HFF-Myc (cell line): ENCODE results near the gene ATN1.
"Not testable (repeated sequence)": the region's sequence is repeated elsewhere in the genome, so short reads cannot be mapped to it uniquely, and the experiment has no call there.

ENCODE experiments used
- DNase-seq: peaks from one replicate; pipeline ENCODE4 v3.0.0-alpha.2; 2011; ENCODE audit warnings: low read depth; ENCODE audit errors: extremely low read depth
- H3K4me3 ChIP-seq: replicated peaks from 2 replicates; pipeline ENCODE4 v1.5.1; 2011; ENCODE audit warnings: low read depth, mild to moderate bottlenecking, control low read depth, low read length
- TF ChIP-seq, protein P1 (sequence below): IDR thresholded peaks from 2 replicates; pipeline ENCODE4 v1.5.1; 2012; ENCODE audit warnings: mild to moderate bottlenecking, low read depth, low read length, control low read depth; ENCODE audit errors: missing control alignments

Gene ATN1

DNA sequence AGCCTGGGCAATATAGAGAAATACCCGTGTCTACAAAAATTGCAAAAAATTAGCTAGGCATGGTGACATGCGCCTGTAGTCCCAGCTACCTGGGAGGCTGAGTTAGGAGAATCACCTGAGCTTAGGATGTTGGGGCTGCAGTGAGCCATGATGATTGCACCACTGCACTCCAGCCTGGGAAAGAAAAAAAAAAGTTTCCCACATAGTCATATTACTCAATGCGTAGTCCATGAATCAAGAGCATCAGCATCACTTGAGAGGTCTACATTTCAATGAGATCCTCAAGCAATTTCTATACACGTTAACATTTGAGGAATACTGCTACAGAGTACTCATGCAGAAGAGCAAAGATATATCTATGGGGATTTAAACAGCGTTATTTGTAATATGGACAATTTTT is 28.3 kb upstream of the ATN1 start:
- no peak overlapping the region for H3K4me3 ChIP-seq
- TF ChIP-seq, protein P1, sequence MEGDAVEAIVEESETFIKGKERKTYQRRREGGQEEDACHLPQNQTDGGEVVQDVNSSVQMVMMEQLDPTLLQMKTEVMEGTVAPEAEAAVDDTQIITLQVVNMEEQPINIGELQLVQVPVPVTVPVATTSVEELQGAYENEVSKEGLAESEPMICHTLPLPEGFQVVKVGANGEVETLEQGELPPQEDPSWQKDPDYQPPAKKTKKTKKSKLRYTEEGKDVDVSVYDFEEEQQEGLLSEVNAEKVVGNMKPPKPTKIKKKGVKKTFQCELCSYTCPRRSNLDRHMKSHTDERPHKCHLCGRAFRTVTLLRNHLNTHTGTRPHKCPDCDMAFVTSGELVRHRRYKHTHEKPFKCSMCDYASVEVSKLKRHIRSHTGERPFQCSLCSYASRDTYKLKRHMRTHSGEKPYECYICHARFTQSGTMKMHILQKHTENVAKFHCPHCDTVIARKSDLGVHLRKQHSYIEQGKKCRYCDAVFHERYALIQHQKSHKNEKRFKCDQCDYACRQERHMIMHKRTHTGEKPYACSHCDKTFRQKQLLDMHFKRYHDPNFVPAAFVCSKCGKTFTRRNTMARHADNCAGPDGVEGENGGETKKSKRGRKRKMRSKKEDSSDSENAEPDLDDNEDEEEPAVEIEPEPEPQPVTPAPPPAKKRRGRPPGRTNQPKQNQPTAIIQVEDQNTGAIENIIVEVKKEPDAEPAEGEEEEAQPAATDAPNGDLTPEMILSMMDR = no peak
- DNase-seq = no peak

DNA sequence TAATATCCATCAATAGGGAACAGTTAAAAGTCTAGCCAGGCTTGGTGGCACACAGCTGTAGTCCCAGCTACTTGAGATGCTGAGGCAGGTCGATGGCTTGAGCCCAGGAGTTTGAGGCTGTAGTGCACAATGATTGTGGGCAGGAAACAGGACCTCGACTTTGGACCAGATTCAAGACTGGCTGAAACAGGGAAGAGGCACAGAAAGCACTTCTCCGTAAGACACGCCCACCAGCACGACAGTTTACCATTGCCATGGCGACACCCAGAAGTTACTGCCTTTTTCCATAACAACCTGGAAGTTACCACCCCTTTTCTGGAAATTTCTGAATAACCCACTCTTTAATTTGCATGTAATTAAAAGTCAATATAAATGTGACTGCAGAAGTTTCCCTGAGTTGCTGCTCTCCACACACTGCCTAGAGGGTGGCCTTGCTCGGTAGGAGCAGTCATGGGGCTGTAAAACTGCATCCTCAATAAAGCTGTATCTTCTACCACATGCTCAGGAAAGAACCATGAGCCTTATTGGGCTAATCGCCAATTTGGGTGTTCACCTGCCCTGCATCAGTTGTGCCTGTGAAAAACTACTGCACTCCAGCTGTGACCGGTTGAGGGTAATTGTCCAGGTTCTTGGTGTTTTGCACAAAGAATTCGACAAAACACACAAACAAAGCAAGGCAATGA is 27.8 kb upstream of the ATN1 start:
- H3K4me3 ChIP-seq = no peak overlapping the region
- TF ChIP-seq, protein P1 = no peak
- DNase-seq = no peak

DNA sequence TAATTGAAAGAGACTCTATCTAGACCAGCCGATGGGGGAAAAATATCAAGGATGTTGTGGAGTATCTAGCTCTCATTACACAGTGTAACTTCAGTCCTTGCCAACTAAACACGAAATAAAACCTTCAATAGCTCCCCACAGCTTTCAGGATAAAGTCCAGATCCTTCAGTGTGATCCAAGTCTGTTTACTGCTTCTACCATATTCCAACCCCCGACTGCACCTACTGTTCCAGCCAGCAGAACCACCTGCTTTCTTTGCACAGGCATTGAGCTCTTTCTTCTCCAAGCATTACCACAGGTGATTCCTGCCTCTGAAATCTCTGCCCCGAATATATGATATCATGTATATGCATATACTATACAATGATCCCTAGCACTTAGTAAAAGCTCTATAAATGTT is 25.3 kb upstream of the ATN1 start:
- TF ChIP-seq, protein P1 = no peak
- DNase-seq = no peak
- H3K4me3 ChIP-seq = no peak overlapping the region

DNA sequence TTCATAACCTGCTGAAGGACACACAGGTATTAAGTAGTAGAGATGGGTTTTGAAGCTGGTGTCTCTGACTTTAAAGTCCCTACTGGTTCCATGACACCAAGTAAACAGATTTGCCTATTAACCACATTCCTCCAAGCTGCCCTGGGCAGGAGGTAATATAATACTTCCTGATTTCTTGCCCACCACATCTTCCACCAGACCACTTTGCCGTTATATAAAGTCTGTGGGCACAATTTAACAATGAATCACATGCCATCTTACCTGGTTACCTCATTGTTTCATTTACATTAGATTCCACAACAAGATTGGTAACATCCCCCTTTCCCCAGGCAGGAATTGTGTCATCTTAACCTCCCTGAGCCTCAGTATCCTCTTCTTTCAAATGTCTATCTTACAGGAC is 24.0 kb upstream of the ATN1 start:
- no peak for DNase-seq
- TF ChIP-seq, protein P1 = no peak
- H3K4me3 ChIP-seq = no peak overlapping the region

DNA sequence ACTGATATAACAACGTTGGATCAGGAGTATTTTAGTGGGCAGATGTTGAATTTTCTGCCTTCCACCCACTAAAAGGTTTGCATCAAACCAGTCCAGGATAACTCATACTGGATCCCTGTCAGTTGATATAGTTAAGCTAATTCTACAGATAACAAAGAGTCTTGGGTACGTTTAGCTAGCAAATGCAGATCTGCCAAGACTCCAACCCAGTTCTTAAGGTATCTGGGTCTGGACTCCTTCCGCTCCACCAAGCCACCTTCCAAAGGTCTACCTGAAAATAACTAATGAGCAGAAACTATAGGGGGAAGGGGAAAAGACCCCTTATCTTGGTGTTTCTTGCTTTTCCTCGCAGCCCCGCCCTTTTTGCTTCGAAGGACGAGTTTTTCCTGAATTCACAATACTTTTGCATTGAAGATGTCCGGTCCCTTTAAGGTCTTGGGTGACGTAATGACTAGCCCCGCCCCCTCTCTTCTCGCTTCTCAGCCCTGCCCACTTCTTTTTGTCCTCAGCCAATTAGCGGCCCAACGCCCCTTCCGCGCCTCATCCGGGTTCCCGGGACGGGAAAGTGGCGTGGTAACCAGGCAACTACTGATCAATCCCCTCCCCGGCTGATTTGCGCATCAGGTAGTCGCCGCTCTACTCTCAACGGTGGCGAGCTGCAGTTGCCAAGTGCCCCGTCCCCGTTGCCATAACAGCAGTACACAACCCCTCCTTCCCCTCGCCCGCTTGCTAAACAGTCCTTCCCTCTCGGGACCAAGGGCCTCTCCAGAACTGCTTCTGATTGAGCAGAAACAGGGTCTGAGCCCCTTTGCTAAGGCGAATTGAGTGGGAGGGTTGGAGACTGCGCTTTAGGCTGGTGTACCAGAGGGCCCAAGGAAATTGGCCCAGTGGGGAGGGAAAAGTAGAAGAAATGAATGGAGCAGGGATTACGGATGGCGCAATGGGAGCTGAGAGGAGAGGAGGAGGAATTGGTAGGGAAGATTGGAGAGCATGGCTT is 23.2 kb upstream of the ATN1 start, which contains the start of gene LRRC23:
Gene LRRC23 (plus strand): TSS at position 543 of the 997 bp plus-strand sequence. CDS start 812 bp downstream, outside the sequence.
- TF ChIP-seq, protein P1 = no peak
- H3K4me3 ChIP-seq = peak within 1 kb of the TSS; percentile 89
- DNase-seq = peak; percentile 89

DNA sequence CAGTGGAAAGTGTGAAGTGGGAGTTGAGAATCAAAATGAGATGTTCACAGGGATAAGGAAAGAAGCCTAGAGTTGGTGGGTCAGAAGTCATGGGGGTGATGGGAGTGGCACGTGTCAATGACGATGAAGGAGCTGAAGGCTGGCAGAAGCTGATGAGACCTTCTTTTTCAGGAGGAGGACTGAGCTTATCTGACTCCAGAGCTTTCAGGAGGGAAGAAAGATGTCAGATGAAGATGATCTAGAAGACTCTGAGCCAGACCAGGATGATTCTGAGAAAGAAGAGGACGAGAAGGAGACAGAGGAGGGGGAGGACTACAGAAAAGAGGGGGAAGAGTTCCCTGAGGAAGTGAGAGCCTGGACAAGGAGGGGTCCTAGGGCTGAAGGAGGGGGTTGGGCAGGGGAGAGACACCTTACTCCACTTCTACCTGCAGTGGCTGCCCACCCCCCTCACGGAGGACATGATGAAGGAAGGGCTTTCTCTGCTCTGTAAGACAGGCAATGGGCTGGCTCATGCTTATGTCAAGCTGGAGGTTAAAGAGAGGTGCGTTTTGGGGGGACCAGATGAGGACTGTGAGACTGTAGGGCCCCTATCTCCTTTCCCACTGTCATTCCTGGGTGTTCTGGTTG is 22.2 kb upstream of the ATN1 start:
- TF ChIP-seq, protein P1 = no peak
- H3K4me3 ChIP-seq = peak overlapping the region; percentile 89
- no peak for DNase-seq

DNA sequence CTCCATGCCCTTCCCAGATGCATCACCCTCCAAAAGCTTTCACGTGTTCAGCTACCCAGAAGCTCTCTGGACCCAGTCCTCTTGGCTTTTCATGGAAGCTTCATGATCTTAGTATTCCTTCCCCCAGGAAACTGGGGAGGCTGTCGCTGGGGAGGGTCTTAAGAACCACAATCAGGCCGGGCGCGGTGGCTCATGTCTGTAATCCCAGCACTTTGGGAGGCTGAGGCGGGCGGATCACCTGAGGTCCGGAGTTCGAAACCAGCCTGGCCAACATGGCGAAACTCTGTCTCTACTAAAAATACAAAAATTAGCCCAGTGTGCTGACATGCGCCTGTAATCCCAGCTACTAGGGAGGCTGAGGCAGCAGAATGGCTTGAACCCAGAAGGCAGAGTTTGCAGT is 19.6 kb upstream of the ATN1 start:
- DNase-seq, H3K4me3 ChIP-seq: not testable (repeated sequence)
